GOT3 (cell line): ENCODE results near the gene DNAJC15.

Experiments
- DNase-seq: peaks from one replicate; lab custom pipeline; 2025; ENCODE audit warnings: mixed read lengths; lab: John Stamatoyannopoulos, UW

Gene DNAJC15

DNA sequence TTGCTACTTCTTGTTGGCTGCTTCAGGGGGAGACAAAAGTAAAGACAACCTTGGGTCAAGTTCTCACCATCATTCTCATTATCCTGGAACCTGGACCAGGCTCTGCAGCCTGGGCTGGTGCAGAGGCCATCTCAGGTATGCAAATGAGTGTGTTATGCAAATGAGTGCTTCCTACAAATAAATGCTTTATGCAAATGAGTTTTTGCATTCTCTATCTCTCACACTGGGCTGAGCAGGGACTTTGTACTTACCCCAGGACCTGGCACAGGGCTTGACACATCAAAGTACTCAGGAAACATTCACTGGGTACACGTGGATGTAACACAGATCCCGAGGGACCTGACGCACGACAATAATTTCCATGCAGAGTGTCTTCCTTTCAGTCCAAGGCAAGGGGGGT lies 103.0 kb downstream of the DNAJC15 start:
- no peak for DNase-seq

DNA sequence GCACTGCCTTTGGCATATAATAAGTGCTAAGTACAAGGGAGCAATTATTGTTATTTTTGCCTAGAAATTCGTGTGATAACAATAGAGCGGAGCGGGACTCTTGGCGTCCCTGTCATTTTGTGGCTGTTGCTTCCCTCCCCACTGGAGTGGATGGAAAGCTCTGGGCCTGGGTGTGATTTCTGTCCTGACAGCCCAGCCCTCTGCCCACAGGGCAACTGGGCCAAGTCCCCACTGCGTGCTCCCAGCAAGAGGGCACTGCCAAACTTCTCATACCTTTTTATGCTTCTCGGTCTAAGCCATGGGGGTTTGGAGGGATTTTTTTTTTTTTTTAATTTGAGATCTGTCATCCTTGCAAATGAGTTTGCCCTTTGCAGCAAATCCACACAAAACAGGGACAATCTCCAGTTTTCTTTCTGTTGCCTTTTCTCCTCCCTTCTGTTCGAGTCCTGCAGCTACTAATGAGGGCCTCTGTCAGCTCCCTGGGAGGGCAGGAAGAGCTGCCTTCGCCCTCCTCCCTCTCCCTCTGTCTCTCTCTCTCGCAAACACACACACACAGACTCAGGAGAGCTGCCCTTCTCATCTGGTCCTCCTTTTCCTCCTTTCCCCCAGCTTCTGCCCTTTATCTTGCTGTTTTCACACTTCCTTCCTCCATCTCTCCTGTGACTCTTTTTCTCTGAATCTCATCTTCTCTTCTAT lies 103.9 kb downstream of the DNAJC15 start:
- DNase-seq: no peak

DNA sequence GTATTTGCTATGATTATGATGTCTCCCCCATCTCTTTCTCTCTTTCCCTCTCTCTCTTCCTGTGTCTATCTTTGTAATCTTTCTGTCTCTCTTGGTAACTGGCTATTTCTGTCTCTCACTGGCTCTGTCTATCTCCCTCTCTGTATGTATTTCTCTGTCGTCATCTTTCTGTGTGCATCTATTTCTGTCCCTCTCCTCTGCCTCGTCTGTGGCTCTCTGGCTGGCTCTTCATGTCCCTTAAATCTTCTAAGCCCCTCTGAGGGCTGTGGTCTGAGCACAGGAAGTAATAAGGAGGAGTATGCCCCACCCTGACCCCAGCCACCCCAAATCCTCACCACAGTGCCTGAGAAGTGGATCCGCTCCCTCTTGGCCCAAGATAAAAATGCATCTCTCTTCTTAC lies 104.4 kb downstream of the DNAJC15 start:
- no peak for DNase-seq

DNA sequence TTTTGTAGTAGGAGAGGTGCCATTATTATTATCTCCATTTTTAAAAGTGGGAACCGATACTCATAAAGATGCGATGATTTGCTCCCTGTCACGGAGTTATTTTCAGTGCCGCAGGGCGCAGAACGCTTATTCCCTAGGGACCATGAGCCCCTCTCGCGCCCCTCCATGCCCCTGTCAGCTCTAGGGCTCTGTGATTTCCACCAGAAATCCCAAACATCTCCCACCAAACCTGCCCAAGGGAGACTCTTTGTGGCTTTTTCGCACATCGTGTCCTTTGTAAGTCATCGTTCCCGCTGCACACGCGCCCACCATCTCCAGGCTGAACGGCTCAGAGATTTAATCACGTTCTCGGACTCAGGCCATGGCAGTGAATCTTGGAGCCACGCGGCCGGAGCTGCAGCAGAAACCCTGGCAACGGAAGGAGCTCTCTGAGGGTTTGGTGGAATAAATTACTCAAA lies 105.1 kb downstream of the DNAJC15 start:
- DNase-seq: no peak

DNA sequence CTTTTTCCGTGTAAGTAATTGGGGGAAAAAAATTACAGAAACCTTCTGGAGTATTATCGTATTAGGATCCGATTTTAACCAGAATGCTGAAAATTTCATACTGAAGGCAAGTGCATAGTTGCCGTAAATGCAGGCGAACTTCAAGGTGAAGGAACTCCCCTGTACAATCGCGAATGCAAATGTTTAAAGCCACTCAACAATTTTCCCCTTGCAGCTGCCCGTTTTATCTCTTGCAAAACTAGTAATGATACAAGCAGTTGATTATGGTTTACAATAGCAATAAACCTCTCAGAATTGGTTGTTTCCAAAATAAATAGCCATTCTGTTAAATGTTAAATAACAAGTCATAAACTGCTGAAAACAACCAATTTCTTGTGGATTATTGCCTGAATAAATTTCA lies 105.7 kb downstream of the DNAJC15 start:
- no peak for DNase-seq

DNA sequence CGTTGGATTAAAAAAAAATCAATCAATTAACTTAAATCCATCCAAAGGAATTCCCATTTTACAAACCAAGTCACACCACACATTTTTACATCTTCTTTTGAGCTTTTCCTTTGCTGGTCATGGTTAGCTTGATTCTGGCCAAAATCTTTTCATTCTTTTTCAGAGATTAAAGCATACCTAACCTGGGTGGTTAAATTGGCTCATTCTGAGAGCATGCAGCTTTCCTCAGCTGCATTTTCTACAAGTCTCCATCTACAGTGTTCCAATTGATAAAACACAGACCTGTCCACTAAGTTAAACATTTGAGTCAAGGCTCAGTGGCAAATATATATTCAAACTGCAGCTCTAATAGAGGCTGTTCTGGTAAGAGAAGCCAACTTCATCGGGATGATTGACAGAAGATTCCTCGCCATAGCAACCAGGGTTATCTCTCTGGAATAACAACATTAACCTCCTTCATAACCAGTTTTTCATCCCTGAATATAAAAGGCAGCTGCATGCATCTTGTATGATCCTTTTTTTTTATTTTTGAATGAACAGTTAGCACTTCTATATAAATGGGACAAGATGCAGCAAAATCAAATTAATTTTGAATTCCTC lies 106.2 kb downstream of the DNAJC15 start:
- no peak for DNase-seq

DNA sequence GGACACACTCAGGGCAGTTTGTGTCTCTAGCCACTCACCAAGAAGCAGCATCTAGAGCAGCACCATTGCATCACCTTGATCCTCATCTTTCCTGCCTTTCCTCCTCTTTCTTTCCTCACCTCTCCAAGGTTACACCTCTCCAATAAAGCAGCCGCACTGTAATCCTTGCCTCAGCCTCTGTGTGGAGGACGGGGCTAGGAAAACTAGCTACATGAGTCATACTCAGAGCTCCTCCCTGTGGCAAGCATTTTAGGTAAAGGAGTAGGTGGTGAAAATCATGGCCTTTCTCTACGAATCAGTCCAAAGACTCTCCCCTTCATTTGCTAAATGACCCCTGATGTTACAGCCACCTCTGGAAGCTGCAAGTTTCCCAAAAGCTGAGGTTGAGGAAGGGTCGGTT lies 108.9 kb downstream of the DNAJC15 start:
- no peak for DNase-seq

DNA sequence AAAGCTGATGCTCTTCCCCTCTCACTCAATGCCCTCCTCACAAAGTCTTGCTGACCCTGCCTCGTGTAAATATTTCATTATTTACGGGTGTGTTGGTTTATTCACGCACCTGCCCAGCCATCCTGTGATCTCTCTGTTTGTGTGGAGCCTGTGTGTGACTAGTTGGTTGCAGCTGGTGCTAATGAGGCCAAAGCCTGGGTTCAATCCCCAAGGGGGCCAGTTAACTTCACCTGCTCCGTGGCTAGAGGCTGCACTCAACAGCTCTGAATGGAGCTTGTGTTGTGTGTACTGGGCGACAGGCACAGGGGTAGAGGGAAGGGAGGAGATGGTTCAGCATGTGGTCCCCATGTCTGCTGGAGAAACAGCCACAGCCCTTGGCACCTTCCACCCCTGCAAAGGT lies 109.5 kb downstream of the DNAJC15 start:
- no peak for DNase-seq

DNA sequence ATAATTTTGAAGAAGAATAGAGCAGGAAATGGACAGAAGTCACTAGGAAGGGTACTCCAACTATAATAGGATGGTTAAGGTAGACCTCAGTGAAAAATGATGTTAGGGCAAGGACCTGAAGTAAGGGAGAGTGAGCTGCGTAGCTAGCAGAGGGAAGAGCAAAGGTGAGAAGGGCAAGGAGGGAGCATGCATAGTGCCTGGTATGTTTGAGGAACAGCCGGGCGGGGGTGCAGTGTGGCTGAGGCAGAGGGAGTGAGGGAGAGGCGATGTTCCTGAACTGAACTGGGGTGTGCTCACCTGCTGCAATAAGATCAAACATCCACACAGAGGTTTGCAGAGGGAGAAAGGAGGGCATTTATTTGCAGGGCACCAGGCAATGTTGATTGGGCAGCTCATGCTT lies 110.4 kb downstream of the DNAJC15 start:
- DNase-seq: no peak

DNA sequence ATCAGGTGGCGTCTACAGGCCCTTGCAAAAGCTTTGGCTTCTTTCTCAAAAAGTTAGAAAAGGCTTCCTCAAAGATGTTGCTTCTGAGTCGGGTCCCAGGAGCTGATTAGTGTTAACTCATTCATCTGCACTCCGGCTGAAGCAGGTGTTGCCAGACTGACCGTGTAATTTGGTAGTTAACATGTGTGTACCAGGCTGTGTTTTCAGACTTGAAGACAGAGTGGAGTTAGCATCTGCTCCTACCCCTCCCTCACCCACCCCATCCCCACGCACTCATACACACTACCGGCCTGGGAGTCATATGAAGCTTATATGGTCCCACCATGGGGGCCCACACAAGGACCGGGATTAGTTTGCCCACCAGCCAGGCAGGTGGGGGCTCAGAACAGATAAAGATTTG lies 111.5 kb downstream of the DNAJC15 start:
- no peak for DNase-seq

DNA sequence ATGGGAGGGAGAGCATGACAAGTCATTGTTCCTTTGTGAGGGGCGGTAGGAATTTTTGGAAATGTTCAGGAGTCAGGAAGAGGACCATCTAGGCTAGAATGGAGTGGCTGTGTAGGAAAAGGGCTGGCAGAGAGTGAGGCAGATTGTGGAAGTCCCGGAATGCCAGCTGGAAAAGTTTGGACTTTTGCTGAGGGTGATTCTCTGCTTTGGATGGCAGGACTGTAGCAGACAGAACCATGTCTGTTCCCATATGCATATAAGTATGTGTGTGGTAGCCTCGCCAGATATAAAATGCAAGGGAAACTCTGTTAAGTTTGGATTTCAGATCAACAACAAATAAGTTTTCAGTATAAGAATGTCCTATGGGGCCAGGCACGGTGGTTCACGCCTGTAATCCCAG lies 112.1 kb downstream of the DNAJC15 start:
- no peak for DNase-seq

DNA sequence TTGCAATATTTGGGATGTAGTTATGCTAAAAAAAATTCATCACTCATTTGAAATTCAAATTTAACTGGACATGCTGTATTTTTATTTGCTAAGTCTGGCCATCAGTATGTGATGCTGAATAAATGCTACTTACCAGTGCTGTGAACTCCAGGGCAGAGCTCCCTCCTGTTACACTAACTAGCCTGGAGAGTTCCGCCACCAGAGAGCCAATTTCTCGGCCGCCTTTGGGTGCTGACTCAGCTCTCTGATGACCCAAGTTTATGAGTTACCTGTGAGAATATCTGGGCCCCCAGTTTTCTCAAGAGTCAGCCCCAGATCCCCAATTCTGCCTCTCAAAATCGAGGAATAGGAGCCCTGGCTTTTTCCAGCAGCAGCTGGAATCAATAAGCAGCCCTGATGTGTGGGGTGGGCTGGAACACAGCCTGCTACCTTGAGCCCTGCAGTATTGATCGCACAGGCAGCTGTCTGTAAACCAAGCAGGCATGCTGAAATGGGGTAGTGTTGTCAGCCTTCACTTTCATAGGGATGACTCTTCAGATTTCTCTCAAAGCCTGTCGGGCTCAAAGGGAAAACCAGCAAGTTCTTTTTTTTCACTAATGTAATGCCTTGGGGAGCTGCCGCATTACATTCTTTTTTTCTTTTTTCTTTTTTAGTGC lies 113.7 kb downstream of the DNAJC15 start:
- no peak for DNase-seq

DNA sequence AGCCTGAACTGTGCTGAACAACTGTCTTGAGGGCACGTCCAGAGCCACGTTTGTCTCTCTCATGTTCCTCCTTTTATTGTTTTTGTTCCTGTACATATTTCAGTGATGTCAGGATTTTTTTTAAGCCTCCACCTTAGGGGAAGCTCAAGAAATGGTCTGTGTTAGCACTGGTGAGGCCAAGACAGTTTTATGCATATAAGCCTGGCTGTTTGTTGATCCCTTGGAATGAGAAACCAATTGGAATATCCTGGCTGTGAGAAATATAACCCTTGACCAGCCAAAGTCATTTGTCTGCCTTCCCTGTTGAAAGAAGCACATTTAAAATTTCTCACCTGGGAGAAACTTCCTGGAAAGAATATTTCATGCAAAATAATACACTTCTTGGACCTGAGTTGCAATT lies 115.8 kb downstream of the DNAJC15 start:
- DNase-seq: no peak

DNA sequence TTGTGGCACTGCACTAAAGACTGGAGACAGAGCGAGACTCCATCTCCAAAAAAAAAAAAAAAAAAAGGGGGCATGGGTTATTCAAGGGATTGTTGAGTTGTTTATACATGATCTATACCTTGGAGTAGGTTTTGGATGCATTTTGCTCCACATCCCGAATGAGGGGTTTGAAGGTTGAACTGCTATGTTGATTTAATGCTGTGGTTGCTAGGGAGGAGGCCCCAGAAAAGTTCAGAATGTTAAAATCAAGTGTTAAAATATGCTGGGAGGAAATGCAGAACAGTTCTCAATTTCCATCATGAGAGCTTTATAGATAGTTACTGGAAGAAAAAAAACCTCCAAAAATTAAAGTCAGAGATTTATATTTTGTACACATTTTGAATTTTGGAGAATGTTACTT lies 116.5 kb downstream of the DNAJC15 start:
- no peak for DNase-seq

DNA sequence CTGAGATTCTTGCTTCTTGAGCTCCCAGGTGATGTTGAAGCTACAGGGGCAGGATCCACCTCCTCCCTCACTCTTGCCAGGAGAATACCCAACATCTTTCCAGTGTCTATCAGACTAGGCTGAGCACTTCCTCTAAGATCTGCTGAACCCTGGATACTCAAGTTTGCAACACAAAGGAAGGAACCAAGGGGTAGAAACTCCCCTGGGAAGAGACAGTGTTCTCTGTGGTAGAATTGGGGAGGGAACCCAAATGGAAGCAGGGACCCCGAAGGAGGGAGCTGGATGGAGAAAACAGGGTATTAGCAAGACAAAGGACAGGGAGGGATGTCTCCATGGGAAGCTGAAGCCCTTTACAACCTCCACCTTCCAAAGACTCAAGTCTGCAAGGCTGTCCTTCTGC lies 117.6 kb downstream of the DNAJC15 start:
- DNase-seq: no peak

DNA sequence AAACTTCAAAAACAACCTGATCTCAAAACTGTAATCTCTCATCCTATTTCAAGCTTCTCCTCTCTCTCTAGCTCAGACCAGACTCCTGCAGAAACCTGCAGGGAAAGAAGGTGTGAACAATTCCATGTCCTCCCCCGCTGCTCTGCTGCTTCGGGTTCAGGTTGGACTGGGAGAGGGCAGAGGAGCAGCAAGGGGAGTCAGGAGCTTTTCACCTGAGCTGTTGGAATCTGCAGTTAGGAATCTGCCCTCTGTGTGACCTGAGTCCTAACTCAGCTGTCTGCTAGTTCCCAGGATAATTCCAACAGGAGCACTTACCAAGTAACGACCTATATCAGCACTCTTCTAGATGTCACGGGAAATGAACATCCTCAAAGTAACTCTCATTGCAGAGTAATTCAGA lies 118.3 kb downstream of the DNAJC15 start:
- DNase-seq: no peak

DNA sequence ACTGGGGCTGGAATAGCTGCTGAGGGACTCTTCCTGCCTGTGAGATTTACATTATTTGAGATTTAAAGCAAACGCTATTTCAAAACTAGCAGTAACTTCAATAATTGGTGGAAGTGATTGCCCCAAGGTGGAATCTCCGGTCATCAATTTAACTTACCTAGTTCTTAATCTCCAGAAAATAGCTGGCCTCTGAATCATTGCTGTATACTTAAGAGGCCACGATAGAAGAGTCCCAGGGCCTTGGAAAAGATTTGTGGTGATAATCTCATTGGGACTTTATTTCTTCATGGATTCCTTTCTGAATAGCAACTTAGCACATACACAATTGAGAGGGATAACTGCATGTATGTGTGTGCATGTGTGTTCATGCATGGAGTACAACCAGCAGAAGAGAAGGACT lies 120.2 kb downstream of the DNAJC15 start:
- DNase-seq: no peak

DNA sequence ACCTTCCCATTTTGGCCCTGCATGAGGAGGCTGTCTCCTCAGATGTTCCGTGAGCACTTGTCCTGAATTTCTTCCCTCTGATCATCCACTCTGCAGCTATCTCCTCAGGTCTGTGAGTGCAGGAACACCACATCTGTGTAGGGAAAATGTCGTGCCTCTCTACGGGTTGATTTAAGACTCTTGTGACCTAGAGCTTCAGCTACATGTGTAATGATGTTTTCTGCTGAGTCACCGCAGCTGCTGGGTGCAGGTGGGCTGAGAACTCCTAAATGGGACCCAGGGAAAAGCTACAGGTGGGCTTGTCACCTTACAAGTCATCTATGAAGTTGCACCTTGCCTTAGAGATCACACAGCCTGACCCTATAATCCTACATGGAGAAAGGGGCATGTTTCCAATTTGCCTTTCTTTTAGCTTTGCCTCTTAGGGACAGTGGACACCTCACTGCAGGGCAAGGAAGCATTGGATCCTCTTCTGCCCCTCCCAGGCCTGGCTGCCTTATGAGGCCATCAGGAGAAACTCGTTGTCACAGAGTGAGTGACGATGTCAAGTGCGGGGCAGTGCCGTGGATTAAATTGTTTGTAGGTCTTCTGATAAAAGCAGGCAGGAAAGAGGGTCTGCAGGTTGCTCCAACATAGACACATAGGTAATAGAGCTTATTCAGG lies 122.3 kb downstream of the DNAJC15 start:
- DNase-seq: no peak

DNA sequence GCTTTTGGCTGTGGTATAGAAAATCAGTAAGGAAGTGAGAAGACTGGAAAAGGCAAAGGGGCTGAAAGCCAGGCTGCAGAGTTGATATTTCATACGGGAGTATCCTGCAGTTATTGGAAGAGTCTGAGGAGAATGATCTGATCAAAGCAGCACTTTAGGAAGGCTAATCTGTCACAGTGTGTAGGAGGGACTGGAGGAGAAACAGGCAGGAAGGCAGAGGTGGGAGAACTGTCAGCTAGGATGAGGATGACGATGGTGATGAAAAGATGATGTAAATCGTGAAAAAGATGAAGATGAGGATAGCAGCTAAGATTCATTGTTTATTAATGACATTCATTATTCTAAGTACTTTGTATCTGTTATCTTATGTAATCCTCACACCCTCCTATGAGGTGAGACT lies 123.0 kb downstream of the DNAJC15 start:
- no peak for DNase-seq

DNA sequence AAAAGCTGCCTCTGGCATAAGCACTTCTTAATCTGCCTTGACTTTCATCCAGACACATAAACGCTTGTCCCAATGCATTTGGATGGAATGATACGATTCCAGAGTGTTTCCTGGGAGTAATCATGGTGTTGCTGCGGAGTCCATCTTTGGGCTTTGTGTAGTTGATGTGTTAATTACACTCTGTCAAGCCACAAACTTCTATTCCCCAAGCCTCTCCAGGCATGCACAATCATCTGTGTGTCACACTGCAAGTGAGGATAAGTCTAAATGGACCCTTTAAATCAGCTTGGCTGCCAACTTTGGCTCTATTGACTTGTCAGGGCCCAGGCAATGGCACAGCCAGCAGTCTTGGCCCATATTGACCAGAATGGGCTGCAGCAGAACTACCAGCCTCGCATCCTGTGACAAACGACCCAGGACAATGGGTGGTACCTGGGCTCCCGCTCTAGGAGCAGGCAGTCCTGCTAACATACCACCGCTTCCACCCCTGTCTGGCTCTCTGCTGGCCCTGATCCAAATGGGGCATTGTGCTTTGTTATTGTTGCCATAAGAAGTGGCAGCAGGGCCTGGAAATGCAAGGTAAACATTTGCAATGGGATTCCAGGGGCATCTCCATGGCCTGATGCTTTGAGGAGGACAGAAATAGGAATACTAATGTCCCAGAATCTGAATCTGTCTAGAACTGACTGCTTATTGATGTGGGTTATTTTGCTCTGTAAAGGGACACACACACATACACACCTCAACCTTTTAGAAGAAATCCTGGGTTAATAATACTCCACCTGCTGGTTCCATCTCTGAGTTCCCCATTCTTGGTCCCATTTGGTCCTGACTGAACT lies 127.2 kb downstream of the DNAJC15 start:
- DNase-seq: no peak

DNA sequence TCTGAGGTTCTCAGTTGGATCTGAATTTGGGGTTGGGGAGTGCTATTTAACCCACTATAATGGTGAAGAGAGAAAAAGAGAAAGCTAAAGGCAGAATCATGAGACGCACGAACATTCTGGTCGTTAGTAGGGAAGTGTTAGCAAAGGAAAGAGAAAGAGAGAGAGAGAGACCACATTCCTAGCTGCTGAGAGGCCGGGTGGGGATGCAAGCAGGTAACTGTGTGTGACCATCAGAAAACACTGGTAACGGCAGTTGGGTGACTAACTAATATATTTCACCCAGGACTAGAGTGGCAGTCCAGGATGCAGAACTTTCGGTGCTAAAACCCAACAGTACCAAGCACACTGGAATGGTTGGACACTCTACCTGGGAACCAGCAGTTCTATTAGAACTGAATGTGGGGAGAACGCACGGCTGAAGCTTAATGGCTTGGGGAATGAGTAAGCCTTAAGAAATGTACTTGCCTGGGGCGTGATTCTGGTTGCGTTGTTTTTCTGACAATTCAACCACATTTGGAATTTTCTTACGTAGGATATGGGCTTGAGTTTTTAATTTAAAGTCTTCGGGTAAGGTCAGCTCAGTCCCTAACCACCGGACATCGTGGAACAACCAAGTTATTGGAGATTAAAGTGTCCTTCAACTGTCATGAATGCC lies 130.2 kb downstream of the DNAJC15 start:
- no peak for DNase-seq
